A375 (cell line): Measurements from ENCODE around the gene PRDM2. TPM values are rescaled to one million over a fixed set of nuclear protein-coding genes. Genes with fewer than 3 reads are reported as not detected.

ENCODE experiments used
- small RNA-seq: library from RNA; depleted of rRNA; stranded (forward); fragments of <200 nt; gene quantifications from one replicate; pipeline ENCODE3, GENCODE V24; 2014
- total RNA-seq: library from RNA; depleted of rRNA; stranded (reverse); fragments of >200 nt; shearing (Covaris generic); gene quantifications from 2 replicates; pipeline ENCODE4 v1.2.3, GENCODE V29; 2014; rRNA removed

Gene PRDM2, protein sequence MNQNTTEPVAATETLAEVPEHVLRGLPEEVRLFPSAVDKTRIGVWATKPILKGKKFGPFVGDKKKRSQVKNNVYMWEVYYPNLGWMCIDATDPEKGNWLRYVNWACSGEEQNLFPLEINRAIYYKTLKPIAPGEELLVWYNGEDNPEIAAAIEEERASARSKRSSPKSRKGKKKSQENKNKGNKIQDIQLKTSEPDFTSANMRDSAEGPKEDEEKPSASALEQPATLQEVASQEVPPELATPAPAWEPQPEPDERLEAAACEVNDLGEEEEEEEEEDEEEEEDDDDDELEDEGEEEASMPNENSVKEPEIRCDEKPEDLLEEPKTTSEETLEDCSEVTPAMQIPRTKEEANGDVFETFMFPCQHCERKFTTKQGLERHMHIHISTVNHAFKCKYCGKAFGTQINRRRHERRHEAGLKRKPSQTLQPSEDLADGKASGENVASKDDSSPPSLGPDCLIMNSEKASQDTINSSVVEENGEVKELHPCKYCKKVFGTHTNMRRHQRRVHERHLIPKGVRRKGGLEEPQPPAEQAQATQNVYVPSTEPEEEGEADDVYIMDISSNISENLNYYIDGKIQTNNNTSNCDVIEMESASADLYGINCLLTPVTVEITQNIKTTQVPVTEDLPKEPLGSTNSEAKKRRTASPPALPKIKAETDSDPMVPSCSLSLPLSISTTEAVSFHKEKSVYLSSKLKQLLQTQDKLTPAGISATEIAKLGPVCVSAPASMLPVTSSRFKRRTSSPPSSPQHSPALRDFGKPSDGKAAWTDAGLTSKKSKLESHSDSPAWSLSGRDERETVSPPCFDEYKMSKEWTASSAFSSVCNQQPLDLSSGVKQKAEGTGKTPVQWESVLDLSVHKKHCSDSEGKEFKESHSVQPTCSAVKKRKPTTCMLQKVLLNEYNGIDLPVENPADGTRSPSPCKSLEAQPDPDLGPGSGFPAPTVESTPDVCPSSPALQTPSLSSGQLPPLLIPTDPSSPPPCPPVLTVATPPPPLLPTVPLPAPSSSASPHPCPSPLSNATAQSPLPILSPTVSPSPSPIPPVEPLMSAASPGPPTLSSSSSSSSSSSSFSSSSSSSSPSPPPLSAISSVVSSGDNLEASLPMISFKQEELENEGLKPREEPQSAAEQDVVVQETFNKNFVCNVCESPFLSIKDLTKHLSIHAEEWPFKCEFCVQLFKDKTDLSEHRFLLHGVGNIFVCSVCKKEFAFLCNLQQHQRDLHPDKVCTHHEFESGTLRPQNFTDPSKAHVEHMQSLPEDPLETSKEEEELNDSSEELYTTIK (N-terminal part only)
- total RNA-seq = 13.4 and 15.5 TPM in 2 replicates

DNA sequence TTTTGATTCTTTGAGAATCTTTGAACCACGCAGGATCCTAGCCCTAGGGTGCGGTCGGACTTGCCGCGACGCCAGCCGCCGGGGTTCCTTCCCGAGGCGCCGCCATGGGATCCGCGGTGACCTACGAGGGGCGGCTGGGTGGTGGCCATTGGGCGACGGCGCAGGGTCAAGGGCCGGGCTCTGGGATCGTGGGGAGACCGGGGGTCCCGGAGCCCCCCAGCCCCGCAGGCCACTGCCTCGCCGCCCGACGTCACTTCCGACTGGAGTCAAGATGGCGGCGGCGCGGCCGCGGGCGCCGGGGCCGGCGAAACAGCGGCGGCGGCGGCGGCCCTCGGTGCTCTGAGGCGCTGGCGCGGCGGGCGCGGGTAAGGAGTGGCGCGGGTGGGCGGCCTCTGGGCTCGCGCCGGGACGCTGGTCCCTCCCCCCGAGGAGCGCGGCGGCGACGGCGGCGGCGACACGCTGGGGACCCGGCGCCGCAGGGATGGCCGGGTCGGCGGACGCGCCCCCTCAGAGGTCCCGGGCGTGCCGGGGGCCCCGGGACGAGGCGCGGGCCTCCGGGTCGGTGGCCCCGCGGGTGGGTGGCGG lies at the start of gene PRDM2:
PRDM2 (plus strand) TSS at position 253 of the 585 bp plus-strand sequence. CDS start 15,418 bp downstream, outside the sequence.

Small RNAs within 50 kb of the gene (small RNA-seq; reads per million reads assigned to genes)
- not detected for gene RF00564

Other genes with a start within 250 kb of the PRDM2 start
- not detected in 2 replicates for gene LRRC38, start 186.2 kb upstream of the PRDM2 start, total RNA-seq
- 0.80 TPM in 1 of 2 replicates, not detected in the other for gene PDPN, start 116.4 kb upstream of the PRDM2 start, total RNA-seq